Amniotic stem cell (primary cell): ENCODE data around the gene RREB1.

Experiments used
- DNase-seq: peaks from one replicate; lab custom pipeline; 2025; lab: John Stamatoyannopoulos, UW

Gene RREB1

DNA sequence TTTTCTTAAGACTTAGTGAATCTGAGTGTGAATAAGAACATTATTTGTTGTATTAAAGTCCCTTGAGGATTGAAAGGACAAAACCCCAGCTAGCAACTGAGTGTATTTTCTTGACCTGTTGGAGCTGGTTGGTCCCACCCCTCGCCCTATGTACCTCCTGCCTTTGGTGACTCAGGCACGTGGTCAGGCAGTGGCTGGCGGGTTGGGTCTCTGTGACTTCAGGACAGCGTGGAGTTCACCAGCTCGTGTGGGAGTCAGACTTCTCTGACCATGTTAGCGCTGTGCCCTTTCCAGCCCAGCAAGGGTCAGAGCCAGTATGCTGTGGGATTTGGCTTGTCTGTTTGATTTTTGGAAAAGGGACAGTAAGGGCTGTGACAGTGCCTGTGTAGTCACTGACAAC lies 111.5 kb downstream of the RREB1 start:
- no peak for DNase-seq

- DNase-seq = no peak
Observed at GRCh38 chr6:7222197-7222596, 114.4 kb downstream of the RREB1 start.

GRCh38 chr6:7224731-7225130 lies 117.0 kb downstream of the RREB1 start:
- DNase-seq = no peak

DNA sequence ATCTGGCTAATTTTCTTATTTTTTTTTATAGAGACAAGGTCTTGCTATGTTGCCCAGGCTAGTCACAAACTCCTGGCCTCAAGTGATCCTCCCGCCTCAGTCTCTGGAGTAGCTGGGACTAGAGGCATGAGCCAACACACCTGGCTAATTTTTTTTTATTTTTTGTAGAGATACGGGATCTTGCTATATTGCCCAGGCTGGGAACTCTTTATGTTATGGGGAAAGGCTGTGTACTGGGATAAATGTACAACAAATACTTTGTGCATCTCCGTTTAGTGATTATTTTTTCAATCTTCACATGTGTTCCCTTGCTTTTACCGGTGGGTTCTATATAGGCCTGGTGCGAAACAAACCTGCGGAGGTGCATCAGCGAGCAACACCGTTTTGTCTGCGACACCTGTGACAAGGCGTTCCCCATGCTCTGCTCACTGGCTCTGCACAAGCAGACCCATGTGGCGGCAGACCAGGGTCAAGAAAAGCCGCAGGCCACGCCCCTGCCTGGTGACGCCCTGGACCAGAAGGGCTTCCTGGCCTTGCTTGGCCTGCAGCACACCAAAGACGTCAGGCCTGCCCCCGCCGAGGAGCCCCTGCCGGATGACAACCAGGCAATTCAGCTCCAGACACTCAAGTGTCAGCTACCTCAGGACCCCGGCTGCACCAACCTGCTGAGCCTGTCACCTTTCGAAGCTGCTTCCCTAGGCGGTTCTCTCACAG lies 121.1 kb downstream of the RREB1 start:
- DNase-seq = no peak

DNA sequence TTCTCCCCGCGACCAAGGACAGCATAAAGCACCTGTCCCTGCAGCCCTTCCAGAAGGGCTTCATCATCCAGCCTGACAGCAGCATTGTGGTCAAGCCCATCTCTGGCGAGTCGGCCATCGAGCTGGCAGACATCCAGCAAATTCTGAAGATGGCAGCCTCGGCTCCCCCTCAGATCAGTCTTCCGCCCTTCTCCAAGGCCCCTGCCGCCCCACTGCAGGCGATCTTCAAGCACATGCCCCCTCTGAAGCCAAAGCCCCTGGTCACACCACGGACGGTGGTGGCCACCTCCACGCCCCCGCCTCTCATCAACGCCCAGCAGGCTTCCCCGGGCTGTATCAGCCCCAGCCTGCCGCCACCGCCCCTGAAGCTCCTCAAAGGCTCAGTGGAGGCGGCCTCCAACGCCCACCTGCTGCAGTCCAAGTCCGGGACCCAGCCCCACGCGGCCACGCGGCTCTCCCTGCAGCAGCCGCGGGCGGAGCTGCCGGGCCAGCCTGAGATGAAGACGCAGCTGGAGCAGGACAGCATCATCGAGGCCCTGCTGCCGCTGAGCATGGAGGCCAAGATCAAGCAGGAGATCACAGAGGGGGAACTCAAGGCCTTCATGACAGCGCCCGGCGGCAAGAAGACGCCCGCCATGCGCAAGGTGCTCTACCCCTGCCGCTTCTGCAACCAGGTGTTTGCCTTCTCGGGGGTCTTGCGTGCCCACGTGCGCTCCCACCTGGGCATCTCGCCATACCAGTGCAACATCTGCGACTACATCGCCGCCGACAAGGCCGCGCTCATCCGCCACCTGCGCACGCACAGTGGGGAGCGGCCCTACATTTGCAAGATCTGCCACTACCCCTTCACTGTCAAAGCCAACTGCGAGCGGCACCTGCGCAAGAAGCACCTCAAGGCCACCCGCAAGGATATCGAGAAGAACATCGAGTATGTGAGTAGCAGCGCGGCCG lies 121.9 kb downstream of the RREB1 start:
- DNase-seq = no peak

GRCh38 chr6:7230327-7230691 lies 122.5 kb downstream of the RREB1 start:
- DNase-seq = no peak

GRCh38 chr6:7230956-7231713 lies 123.4 kb downstream of the RREB1 start:
- DNase-seq = no peak

DNA sequence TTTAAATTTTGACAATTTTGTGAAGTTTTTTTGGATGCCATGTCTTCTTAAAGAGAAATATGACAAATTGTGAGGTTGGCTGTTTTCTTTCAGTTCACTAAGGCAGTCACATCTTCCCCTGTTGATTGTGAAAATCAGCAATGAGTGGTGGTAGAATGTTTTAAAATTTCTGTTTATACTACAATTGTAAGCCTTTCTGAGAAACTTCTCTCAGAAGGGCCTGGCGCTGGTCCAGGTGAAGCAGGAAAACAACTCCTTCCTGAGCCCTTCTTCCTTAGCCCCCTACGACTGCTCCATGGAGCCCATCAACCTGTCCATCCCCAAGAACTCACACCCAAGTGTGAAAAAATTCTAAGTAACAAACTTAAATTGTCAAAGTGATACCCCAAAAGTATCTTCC lies 124.6 kb downstream of the RREB1 start:
- DNase-seq = no peak

GRCh38 chr6:7234547-7234946 lies 126.8 kb downstream of the RREB1 start:
- DNase-seq = no peak

DNA sequence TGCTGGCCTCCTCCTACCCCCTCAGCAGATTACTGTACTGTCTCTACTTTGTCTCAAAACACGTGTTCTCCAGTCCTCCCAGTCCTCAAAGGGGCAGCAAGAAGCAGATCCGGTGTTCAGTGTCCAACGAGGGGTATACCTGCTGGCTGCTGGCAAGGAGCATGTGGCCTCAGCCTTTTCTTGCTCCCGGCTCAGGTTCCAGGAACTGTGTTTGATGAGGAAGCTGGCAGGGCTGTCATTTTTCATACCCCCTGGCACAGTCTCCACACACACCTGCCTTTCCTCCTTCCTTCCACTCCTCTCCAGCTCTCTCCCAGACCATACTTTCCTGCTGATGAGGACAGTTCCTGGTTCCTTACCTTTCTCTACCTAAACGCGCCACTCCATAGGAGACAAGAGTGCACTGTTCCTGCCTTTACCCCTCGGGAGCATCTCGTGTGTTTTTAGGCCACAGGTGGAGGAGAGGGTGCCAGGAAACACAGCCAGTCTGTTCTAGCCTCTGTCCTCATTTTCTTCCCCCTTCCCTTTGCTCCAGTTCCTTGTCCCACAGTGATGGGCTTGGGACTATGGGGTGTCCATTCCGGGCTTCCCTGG lies 128.0 kb downstream of the RREB1 start:
- no peak for DNase-seq

DNA sequence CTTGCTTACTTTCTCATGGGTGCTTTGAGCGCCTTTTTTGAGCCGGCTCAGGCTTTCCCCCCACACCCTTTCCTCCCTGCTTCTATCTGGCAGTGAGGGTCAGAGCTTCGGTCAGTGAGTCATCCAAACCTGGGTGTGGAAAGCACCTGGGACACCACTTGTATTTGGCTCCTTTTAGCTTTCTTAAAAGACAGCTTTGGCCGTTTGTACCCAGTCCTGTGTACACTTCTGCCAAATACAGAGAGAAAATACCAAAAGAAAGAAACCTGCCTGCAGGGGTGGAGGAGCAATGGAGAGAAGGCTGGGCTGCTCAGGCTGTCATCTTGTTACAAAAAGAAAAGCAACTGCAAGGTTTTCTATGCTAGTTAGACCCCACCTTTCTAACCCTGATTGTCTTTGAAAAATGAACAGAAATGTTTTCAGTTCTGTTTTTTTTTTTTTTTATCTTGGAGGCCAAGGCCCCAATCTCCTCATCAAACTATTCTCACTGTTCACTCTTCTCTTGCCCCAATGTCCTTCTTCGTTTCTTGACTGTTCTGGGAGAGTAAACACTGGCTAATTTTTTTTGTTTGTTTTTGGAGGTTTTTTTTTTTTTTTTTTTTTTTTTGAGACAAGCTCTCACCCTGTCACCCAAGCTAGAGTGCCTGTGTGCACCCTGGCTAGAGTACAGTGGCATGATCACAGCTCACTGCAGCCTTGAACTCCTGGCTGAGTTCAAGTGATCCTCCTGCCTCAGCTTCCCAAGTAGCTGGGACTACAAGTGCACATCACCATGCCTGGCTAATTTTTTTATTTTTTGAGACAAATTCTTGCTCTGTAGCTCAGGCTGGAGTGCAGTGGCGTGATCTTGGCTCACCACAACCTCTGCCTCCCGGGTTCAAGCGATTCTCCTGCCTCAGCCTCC lies 128.8 kb downstream of the RREB1 start:
- DNase-seq = no peak

GRCh38 chr6:7237653-7238188 lies 130.0 kb downstream of the RREB1 start:
- DNase-seq = no peak

DNA sequence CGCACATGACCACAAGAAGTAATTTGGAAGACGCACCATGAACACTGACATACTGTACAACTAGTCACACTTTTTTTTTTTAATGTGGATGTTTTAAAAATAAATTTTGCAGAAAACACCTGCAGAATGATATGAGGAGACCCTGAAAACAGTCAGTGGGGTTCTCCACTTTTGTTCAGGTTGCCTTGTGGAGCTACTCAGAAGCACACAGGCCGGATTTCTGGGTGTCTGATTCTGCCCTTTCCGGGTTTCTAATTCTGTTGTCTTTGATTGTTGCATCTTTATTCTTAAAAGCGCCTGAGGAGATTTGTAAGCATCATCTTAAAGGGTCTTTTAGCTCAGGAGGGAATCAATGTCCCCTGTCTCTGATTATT lies 130.8 kb downstream of the RREB1 start:
- no peak for DNase-seq

- peak; percentile 38 for DNase-seq
Observed at GRCh38 chr6:7238900-7239589, 131.3 kb downstream of the RREB1 start.

- DNase-seq = no peak
Observed at GRCh38 chr6:7239590-7239948, 131.8 kb downstream of the RREB1 start.

- no peak for DNase-seq
Observed at GRCh38 chr6:7240351-7240750, 132.6 kb downstream of the RREB1 start.

- DNase-seq = no peak
Observed at GRCh38 chr6:7241160-7241559, 133.4 kb downstream of the RREB1 start.

DNA sequence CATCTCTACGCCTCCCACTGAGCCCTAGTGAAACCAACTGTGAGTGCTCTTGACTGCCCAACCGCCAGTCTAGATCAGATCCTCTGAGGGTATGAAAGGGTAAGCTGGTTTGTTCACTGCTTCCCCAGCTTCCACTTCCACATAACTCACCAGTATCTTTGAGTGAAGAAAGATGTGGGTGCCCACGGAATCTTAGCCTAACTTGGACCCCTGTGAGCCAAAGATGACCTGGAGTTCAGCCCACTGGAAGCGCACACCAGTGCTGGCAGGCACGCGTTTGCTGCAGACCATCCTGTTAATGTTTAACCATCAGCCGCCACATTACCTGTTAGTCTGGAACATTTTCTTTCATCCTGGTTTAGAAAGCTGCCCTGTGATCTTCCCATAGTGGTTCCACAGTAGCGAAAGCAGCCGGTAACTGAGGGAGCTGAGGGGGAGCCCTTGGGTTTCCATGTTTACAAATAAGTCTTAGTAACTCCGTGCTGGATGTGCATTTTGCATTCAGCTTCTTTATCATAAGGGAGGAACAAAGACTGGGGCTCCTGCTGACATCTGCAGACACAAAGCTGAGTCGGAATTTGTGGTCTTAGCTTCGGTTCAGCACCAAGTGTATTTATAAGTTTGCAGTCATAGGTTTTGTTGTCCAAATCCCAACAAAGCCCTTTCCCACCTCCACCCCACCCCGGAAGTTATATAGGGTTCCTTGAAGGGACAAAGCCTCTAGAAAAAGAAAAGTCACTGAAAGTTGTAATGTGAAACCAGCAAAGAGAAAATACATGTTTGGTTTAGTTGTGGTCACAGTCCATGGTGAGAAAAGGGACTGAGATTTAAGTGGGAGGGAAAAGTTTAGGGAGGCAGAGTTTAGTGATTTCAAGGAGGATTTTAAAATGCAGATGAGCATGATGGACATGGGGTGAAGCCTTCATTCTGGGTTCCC lies 134.2 kb downstream of the RREB1 start:
- no peak for DNase-seq

DNA sequence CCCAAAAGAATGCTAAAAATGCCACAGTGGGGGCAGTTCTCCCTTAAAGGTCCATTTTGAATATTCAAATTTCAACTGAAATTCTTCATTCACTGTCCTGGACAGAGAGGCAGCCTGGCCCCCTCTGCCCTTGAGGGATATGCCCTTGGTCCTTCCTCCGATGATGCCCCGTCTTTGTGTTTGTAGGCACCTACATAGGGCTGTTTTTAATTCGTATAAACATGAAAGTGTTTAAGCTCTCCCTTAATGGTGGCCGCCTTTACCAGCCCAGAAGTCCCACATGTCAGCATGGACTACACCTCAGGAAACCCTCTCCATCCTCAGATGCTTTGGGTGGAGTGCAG lies 135.0 kb downstream of the RREB1 start:
- DNase-seq = no peak
